HG03378 (cell line): Measurements from ENCODE around the gene OSBPL5.

Source experiments
- ATAC-seq: cut with Tn5 transposase; IDR thresholded peaks from one replicate; pipeline ENCODE4 v1.9.1; 2021; ENCODE audit warnings: mild to moderate bottlenecking, moderate library complexity; ENCODE audit not compliant: unreplicated experiment

Gene OSBPL5, protein sequence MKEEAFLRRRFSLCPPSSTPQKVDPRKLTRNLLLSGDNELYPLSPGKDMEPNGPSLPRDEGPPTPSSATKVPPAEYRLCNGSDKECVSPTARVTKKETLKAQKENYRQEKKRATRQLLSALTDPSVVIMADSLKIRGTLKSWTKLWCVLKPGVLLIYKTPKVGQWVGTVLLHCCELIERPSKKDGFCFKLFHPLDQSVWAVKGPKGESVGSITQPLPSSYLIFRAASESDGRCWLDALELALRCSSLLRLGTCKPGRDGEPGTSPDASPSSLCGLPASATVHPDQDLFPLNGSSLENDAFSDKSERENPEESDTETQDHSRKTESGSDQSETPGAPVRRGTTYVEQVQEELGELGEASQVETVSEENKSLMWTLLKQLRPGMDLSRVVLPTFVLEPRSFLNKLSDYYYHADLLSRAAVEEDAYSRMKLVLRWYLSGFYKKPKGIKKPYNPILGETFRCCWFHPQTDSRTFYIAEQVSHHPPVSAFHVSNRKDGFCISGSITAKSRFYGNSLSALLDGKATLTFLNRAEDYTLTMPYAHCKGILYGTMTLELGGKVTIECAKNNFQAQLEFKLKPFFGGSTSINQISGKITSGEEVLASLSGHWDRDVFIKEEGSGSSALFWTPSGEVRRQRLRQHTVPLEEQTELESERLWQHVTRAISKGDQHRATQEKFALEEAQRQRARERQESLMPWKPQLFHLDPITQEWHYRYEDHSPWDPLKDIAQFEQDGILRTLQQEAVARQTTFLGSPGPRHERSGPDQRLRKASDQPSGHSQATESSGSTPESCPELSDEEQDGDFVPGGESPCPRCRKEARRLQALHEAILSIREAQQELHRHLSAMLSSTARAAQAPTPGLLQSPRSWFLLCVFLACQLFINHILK

DNA sequence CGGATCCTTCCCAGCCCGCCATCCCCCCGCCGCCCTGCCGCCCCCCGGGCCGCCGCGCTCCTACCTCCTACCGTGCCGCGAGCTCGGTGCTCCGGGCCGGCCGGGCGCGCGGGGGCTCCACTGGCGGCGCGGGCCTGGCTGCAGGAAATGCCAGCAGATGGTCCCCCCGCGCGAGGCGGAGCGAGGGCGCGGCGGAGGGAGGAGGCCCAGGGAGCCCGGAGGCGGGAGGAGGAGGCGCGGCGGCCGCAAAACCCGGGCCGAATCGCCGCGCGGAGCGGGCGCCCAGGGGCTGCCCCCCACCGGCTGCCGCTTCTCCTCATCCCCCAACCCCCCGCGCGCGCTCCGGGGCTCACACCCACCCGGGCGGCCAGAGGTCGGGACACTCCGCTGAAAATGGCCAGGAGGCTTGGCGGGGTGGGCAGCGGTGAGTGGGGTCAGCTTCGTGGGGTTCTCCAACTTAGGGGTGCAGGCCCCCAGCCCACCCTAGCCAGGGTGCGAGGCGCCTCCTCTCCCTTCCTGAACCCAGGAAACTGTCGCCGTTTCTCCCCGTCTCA is at the start of gene OSBPL5:
TSS of gene OSBPL5 (minus strand) at position 159 of the 554 bp plus-strand sequence. CDS start 36,162 bp downstream, outside the sequence.
- ATAC-seq, result no peak

DNA sequence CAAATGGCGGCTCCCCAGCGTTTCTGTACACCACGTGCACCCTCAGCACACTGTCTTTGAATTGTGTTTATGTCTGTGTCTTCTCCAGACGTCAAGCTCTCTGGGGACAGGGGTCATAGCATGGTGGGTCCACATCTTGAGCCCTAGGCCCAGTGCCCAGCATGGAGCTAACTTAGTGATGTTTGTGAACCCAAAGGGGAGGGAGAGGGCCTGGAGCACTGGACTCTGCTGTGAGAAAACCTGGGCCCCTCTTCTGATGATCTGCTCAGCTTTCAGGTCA is 49.2 kb upstream of the OSBPL5 start:
- no peak for ATAC-seq

DNA sequence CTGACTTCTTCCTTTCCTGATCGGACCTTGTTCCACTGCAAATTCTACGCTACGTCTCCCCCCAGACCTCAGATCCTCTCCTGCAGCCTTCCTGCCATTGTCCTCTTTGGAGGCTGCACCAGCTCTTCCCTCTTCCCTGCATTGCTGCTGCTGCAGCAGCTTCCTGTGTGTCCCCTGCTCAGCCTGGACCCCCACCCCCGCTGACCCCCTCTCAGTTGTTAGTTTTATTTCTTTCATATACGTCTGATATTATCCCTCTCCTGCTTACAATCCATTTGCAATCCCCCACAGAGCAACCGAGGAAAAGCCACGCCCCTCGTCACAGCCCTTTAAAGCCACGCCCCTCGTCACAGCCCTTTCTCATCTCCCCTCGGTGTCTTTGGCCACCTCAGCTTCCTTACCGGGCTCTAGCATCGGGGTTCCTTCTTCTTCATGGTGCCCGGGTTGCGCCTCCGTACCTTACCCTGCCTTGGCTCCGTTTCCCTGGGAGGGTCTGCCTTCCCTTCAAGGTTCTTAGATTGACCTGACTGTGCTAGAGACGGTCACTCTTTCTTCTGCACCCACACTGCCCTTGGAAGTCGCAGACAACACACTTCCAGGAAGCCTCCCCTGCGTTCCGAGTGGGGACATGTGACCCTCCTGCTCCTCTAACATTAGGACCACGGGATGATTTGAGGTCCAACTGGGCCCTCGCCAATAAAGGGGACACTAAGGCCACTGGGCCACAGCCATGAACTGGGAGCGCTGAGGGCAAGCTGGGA is 48.7 kb upstream of the OSBPL5 start:
- ATAC-seq, result no peak

DNA sequence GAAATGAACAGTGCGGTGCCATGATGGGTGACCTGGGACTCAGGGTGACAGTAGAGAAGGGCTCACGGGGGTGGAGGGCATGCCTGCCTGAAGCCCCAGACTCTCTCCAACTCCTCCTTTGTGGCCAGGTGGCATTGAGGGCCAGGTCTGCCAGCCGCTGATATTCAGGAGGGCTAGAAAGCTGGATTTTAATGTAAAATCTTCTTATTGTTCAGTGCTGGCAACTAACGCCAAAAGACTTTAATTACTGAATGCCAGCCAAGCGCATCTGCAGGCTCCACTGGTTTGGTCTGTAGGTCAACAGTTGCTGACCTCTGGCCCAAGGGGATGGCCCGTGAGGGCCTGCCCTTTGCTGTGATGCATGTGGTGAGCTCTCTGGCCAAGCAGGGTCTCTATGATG is 43.2 kb upstream of the OSBPL5 start:
- no peak for ATAC-seq

DNA sequence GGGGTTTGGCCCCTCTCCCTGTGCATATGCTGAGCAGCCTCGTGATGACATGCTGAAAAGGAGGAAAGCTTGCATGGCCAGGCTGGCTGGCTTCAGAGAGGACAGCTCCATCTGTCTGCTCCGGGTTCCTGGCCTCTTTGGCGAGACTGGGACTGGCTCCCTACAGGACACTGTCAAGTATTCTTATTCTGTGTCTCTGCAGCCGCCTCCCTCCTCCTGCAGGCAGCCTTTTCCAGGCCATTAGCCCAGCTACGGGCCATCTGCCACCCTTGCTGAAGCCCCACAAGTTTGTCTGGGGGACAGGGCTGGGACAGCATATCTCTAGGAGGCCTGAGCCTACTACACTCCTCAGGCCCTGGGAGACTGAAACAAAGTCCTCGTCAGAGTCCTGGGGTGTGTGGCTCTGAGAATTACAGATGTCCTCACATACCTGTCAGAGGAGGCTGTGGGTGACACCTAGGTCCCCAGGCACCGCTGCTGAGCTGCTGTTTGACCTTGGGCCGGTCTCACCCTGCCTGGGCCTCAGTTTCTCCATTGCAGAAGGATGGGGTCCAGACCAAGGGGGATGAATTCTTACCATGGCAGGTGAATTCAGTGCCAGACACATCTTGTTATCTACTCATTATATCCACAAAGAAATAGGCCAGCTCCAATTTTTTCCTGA is 42.5 kb upstream of the OSBPL5 start:
- no peak for ATAC-seq

DNA sequence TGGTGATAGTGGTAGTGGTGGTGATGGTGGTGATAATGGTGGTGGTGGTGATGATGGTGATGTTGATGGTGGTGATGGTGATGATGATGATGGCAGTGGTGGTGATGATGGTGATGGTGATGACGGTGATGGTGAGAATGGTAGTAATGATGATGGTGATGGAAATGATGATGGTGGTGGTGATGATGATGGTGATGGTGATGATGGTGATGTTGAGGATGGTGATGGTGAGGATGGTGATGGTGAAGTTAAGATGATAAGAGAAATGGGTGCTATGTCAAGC is 41.8 kb upstream of the OSBPL5 start:
- no peak for ATAC-seq

DNA sequence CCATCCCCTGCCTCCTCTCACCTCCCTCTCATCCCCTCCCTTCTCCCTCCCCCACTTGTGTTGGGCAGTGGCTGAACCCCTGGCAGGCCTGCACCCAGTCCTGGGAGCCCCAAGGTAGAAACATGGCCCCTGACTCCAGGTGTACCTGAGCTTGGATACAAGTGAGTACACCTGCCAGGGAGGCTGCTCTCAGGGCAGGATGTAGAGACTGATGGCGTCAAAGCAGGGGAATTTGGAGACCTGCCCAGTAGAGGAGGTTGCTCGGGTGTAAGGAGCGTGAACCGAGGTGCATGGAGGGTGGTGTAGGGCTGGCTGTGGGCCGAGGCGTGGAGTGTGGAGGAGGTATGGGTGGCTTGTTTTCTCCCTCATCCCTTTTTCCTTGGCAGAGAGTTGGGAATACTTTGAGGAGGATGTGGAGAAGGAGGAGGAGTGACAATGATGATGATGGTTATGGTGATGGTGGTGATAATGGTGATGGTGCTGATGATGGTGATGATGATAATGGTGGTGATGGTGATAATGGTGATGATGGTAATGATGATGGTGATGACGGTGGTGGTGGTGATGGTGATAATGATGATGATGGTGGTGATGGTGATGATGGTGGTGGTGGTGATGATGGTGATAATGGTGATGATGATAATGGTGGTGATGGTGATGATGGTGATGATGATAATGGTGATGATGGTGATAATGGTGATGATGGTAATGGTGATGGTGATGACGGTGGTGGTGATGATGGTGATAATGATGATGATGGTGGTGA is 41.2 kb upstream of the OSBPL5 start:
- no peak for ATAC-seq

DNA sequence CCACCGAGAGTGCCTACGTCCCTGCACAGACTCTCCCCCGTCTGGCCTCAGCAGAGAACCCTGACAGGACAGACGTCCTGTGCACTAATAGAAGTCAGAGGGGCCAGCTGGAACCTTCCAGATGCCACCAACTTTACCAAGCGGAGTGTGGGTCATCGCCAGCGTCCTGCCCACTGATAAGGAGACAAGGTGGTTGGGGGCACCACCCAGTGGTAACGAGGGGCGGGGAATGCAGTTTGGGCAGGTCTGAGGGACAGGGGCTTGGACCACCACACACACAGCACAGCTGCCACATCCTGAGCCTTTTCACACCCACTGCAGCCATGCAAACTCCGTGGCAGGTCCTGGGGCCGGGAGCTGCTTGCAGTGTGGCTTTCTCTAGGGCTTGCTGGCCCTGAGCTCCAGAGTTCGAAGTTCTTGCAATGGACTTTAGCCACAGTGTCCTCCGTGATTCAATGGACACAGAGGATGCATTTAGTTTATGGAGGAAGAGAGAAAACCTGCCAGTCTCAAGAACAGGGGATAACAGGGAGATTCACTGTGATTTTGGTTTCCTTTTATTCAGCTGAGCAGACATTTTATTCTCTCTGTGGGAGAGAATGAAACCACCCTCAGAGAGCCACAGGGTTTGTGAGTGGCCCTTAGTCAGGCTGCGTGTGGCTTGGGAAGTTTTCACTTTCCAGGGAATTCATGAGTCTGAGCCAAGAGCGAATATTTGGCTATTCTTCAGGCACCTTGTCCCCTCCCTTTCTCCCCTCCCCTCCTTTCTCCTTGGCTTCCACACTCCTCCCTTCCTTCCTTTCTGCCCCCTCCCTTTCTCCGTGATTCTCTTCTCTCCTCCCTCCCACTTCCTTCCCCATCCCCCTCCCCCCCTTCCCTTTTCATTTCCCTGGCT is 40.4 kb upstream of the OSBPL5 start:
- no peak for ATAC-seq

DNA sequence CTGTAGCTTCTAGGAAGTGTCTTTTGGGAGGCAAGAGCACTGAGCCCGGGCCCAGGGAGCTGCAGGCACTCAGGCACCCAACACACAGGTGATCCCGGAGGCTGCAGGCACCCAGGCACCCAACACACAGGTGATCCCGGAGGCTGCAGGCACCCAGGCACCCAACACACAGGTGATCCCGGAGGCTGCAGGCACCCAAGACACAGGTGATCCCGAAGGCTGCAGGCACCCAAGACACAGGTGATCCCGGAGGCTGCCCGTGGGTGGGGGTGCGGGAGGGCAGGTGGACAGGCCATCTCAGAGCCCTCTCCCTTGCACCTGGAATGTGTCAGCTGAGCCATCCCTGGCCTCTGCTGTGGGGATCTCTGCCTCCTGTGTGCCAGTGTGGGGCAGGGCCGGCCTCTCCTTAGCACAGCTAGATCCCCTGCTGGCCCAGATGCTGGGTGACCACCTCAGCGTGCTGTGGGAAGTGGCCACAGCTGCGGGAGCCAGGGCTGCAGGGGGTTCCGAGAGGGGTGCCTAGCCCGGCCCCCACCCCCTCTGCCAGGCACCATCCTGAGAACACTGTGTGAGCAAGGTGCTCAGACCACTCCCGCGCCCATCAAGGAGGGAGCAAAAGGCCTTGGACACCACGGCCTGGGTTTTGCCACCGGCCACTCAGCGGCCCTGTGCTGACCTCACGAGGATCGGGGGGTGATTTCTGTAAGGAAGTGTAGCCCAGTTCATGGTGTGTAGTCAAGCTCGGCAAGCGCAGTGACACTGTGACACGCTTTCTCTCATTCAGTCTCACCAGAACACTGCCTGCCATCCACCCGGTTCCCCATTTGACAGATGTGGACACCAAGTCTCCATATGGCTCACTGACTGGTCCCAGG is 39.3 kb upstream of the OSBPL5 start:
- ATAC-seq, result no peak

DNA sequence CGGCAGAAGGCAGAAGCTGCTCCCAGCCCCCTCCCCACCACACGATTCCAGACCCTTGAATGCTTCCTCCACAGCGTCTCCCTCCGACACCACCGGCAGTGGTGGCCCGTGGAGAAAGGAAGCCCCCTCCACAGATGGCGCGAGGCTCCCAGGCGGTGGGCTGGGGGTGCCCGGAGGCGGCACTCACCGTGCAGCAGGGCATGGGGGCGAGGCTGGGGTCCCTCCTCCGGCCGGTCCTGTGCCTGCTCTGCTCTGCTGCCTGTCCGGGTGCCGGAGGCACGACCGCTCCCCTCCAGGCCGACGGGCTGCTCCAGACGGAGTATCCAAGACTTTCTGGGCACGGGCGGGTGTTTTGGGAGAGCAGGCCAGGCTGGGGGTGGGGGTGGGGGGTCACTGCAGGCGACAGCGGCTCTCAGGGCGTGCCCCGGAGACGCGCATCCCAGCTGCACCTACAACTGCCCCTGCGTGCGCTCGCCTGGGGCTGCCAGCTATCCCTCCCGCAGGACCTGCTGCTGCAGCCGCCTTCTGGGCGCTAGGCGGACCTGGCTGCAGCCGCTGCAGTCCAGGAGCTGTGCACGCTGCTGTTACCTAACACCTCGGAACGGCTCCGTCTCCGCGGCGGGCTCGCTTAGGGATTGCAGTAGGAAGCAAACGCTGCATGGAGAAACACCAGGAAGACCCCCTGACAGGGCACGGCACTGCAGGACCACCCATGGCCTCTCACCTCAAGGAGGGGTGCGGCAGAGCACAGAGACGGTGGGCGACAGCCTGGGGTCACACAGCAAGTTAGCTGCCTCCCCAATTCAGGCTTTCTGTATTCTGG is 38.3 kb upstream of the OSBPL5 start:
- ATAC-seq, result no peak

DNA sequence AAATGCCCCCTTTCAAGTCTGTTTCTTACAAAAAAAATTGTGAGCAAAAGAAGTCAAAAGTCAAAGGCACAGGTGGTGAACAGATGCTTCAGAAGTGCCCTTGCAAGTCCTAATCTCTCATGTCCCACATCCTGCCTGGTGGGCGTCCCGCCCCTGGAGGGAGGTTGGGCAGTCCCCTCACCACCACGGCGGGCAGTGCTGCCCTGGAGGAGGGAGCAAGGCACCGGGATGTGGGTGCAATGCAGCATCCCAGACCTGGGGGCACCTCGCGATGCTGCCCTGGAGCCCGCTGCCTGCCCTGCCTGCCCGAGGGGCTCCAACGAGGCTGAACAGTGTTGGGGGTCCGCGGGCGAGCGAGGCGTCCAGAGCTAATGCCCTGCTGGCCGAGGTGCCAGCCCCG is 37.6 kb upstream of the OSBPL5 start:
- no peak for ATAC-seq

DNA sequence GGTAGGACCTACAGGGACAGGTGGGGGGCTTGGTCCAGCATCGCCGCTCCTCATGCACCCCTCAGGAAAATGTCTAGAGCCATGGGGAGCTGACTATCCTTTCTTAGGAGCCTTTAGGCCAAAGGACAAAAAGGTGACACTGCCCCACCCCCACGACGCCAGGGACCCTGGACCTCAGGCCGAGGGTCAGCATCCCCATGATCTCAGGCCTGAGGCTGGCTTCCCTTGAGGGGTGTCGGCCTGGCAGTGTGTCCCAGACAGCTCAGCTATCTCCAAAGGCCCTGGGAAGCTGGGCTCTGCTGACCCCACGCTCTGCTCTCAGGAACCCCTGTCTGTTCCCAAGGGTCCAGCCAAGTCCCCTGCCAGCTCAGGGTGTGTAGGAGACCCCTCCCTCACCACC is 37.2 kb upstream of the OSBPL5 start:
- ATAC-seq, result no peak

DNA sequence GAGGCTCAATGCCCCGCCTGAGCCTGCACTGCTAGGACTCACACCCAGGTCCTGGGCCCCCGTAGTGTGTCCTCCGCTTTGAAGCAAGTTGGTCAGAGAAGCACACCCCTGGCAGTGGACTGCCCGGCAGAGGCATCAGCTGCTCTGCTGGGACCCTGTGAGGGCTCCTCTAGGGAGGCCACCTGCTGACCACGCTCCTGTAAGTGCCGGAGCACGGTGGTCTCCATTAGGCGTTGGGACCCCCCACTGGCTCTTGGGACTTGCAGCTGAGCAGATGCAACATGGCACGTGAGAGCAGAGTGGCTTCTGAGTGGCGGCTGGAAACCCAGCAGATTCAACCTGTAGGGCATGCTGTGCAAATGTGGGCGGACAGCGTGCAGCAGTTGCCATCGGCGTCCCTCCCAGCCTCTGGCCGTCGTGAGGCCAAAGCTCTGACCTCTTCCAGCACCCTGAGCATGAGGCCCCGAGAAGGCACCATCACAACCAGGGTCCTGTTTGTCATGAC is 36.6 kb upstream of the OSBPL5 start:
- no peak for ATAC-seq

DNA sequence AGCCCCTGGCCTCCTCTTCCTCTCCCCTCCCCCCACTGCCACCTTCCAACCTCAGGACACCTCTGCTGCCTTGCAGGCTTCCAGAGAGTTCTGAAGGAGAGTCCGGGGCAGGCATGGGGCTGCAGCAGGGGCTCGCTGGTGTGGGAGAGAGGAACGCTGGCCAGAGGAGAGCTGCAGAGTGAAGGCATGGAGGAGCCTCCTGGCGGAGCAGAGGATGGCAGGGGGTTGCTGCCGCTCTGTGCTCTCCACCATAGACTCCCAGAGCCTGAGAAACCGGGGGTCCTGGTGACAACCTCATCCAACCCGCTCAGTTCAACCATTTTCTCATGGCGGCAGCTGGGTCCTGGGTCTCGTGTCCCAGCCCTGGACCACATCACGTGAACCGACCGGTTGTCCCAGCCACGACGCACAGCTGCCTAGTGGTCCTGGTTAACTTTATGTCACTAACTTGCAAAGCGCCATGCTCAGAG is 36.0 kb upstream of the OSBPL5 start:
- no peak for ATAC-seq

DNA sequence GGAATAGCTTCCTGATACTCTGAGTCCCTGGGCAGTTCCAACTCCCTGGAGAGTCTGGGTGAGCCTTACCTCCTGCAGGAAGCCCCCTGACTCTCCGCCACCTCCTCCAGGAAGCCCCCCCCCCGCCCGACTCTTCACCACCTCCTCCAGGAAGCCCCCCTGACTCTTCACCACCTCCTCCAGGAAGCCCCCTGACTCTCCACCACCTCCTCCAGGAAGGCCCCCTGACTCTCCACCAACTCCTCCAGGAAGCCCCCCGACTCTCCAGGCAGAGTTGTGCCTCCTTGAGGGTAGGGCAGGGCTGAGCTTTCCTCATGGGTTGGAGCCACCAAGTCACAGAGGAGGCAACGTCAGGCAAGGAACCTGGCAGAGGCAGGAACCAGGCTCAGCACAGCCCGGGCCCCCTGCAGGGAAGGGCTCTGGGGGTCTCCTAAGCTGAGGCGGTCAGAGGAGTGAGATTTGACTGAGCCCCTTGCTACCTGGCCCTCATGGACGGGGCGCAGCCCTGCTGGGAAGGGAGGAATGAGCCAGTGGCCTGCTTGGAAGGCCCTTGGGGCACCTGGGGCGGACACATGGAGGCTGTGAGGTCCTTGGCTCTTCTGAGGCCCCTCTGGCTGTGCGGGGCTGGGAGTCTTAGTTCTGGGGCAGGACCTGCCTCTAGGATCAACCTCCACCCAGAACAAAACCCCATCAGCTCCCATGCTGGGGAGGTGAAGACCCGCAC is 35.4 kb upstream of the OSBPL5 start:
- no peak for ATAC-seq

DNA sequence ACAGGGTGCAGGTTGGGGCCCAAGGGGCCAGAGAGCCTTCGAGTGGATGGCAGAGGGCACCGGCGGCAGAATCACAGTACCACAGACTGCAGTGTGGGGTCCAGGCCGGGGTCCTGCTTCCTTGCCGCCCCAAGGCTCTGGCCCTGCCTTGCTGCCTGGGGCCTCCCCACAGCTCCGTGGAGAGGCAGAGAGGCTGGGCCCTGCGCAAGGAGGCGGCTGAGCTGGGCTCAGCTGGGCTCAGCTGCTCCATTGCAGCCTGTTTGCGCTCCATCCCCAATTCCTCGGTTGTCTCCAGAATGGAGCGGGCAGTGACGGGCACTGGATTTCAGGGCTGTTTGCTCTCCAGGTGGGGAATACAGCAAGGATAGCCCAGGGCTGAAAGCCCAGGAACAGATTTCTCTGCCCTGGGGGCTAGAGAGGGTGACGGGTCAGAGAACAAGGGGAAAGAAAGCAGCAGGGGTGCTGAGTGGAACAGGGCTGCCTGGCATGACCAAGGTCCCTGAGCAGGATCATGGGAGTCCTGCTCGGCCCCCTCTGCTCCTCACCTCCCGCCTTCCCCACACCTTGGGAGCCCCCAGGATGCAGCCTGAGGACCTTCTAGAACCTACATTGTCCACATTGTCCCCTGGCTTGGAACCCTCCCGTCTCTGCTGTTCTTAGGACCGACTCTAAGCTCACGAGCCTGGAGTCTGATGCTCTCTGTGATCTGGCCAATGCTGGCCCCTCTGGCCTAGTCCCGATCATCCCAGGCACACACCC is 34.6 kb upstream of the OSBPL5 start:
- no peak for ATAC-seq
